Measurements from ENCODE around the gene IRX4. TPM values are rescaled to one million over a fixed set of nuclear protein-coding genes. Genes with fewer than 3 reads are reported as not detected.

Gene IRX4
- total RNA-seq, 3 donors from 2014 or later = not detected

GRCh38 chr5:1892685-1893445 is 10.1 kb upstream of the IRX4 start:
- H3K36me3 ChIP-seq (ENCODE audit: low read depth) = no peaks in the 10 kb centered on the region
- TF ChIP-seq CTCF (IDR thresholded peaks at IDR 0.05) = no peak
- H3K9me3 ChIP-seq = no peaks in the 10 kb centered on the region
- H3K4me1 ChIP-seq (ENCODE audit: low read depth) = no peaks in the 10 kb centered on the region
- DNase-seq = no peak
- ATAC-seq = no peak
- no peak overlapping the region for H3K4me3 ChIP-seq
- intact Hi-C loops (cut with DNase I, micrococcal nuclease) = no loop called here

- Histone ChIP-seq H3K4me1 (ENCODE audit: low read depth) (no peaks in the 10 kb centered on the region), H3K4me3 (no peak overlapping the region), H3K36me3 (ENCODE audit: low read depth) (no peaks in the 10 kb centered on the region), H3K9me3 (no peaks in the 10 kb centered on the region)
- DNase-seq (no peak), ATAC-seq (no peak)
- intact Hi-C loops (cut with DNase I, micrococcal nuclease) = no loop called here
- TF ChIP-seq CTCF (IDR thresholded peaks at IDR 0.05) = no peak
Measured at GRCh38 chr5:1892211-1892610, 9.5 kb upstream of the IRX4 start.

GRCh38 chr5:1891391-1891790 is 8.7 kb upstream of the IRX4 start:
- Histone ChIP-seq H3K36me3 (ENCODE audit: low read depth) (no peaks in the 10 kb centered on the region), H3K9me3 (no peaks in the 10 kb centered on the region), H3K4me1 (ENCODE audit: low read depth) (no peaks in the 10 kb centered on the region), H3K4me3 (no peak overlapping the region)
- intact Hi-C loops (cut with DNase I, micrococcal nuclease) = no loop called here
- DNase-seq (no peak), ATAC-seq (no peak)
- no peak for TF ChIP-seq CTCF (IDR thresholded peaks at IDR 0.05)

- no peak for TF ChIP-seq CTCF (IDR thresholded peaks at IDR 0.05)
- no peak for ATAC-seq
Measured at GRCh38 chr5:1890296-1890695, 7.6 kb upstream of the IRX4 start.

GRCh38 chr5:1889321-1890065 is 6.8 kb upstream of the IRX4 start:
- intact Hi-C loops (cut with DNase I, micrococcal nuclease) = no loop called here
- DNase-seq (no peak), ATAC-seq (no peak)

More at GRCh38 chr5:1890296-1890695, 7.6 kb upstream of the IRX4 start:
- no peak for DNase-seq
- Histone ChIP-seq H3K4me1 (ENCODE audit: low read depth) (no peaks in the 10 kb centered on the region), H3K4me3 (no peak overlapping the region), H3K36me3 (ENCODE audit: low read depth) (no peaks in the 10 kb centered on the region), H3K9me3 (no peaks in the 10 kb centered on the region)
- intact Hi-C loops (cut with DNase I, micrococcal nuclease) = no loop called here

More at GRCh38 chr5:1889321-1890065, 6.8 kb upstream of the IRX4 start:
- Histone ChIP-seq H3K4me3 (no peak overlapping the region), H3K4me1 (ENCODE audit: low read depth) (no peaks in the 10 kb centered on the region), H3K9me3 (no peaks in the 10 kb centered on the region), H3K36me3 (ENCODE audit: low read depth) (no peaks in the 10 kb centered on the region)
- TF ChIP-seq CTCF (IDR thresholded peaks at IDR 0.05) = no peak

Measured in mucosa of descending colon (tissue), 3 donors.